Thyroid gland (tissue), 4 donors: ENCODE data around the gene PRPF39. TPM values are rescaled to one million over a fixed set of nuclear protein-coding genes. Genes with fewer than 3 reads are reported as not detected.
A peak's percentile ranks its signal among the peaks of the same experiment; 100 is the strongest.

Experiments used
- DNase-seq, 2 donors: peaks; one replicate each; pipeline ENCODE4 v3.0.0-alpha.2; 2019
- H3K27ac ChIP-seq, 3 donors: fragments of 200-600 bp; sonication (generic); 1 replicate in 2 of 3; 2 replicates in 1 of 3; pipeline ENCODE4 v1.5.1; 2016 to 2019; ENCODE audit warnings: mild to moderate bottlenecking in 1 of 3, moderate library complexity in 1 of 3
- H3K27me3 ChIP-seq: fragments of 200-600 bp; sonication (generic); one replicate; pipeline ENCODE4 v1.5.1; 2019
- H3K36me3 ChIP-seq, 2 donors: fragments of 200-600 bp; sonication (generic); one replicate each; pipeline ENCODE4 v1.5.1; 2016 to 2019
- H3K4me1 ChIP-seq, 2 donors: fragments of 200-600 bp; sonication (generic); one replicate each; pipeline ENCODE4 v1.5.1; 2017 to 2019
- H3K4me3 ChIP-seq, 3 donors: fragments of 200-600 bp; sonication (generic); replicated peaks in 1 of 3; 1 replicate in 2 of 3; 2 replicates in 1 of 3; pipeline ENCODE4 v1.5.1; 2016; ENCODE audit warnings: mild to moderate bottlenecking in 1 of 3
- H3K9me3 ChIP-seq: fragments of 200-600 bp; sonication (generic); one replicate; pipeline ENCODE4 v1.5.1; 2017
- CTCF ChIP-seq, 6 experiments: fragments of 200-600 bp in 3 of 6; fragments of 450-650 bp in 3 of 6; sonication (generic) in 3 of 6; IDR thresholded peaks; one replicate each; pipeline ENCODE4 v1.5.1; 2016 to 2019; ENCODE audit warnings: antibody characterized with exemption in 6 of 6, mild to moderate bottlenecking in 2 of 6, inconsistent platforms in 1 of 6, moderate library complexity in 1 of 6
- POLR2A ChIP-seq, 2 donors: fragments of 450-650 bp; IDR thresholded peaks; one replicate each; pipeline ENCODE4 v1.6.1; 2017; ENCODE audit warnings: antibody characterized with exemption in 2 of 2, mild to moderate bottlenecking in 2 of 2, moderate library complexity in 1 of 2
- WGBS, 2 donors: methylation state at CpG; one replicate each; pipeline ENCODE4 v1.1.5; 2017; 5-methylcytosine and 5-hydroxymethylcytosine counted together
- intact Hi-C: fragments of 100-400 bp; cut with DNase I; formaldehyde crosslinking; loops from one replicate; pipeline ENCODE4 v1.15.1; 2023
- total RNA-seq, 4 donors: library from RNA; depleted of rRNA; stranded (reverse); fragments of >200 nt; gene quantifications; one replicate each; pipeline ENCODE4 v1.2.3, GENCODE V29; 2016

Gene PRPF39
- total RNA-seq, 4 donors from 2014 or later: 33.2 to 47.0 (median 37.6) TPM

- Histone ChIP-seq H3K4me3 (no peak overlapping the region), H3K27me3 (no peaks in the 10 kb centered on the region), H3K4me1 (no peaks in the 10 kb centered on the region), H3K27ac (no peak overlapping the region), H3K36me3 (peaks cover 12% of the 10 kb centered on the region in 2 donors), H3K9me3 (no peaks in the 10 kb centered on the region)
- no peak for TF ChIP-seq CTCF (IDR thresholded peaks at IDR 0.05)
- no peak for TF ChIP-seq POLR2A (IDR thresholded peaks at IDR 0.05)
- no peak for DNase-seq
- WGBS, 2 donors: 94 to 100% methylated on average over 2 of the region's 2 CpGs
- intact Hi-C loops: no loop called here
Observed at GRCh38 chr14:45039390-45039789, 44.5 kb upstream of the PRPF39 start.

GRCh38 chr14:45041641-45042040 lies 42.3 kb upstream of the PRPF39 start:
- Histone ChIP-seq H3K4me1 (no peaks in the 10 kb centered on the region), H3K36me3 (peaks cover 9 to 12% of the 10 kb centered on the region in 2 donors)

GRCh38 chr14:45044638-45045037 lies 39.3 kb upstream of the PRPF39 start:
- no peaks in the 10 kb centered on the region for H3K27me3 ChIP-seq
- intact Hi-C loops: no loop called here
- no peaks in the 10 kb centered on the region for H3K9me3 ChIP-seq
- no peak overlapping the region for H3K27ac ChIP-seq
- H3K4me3 ChIP-seq: no peak overlapping the region
- WGBS, 2 donors: 95 to 96% methylated on average over 5 of the region's 5 CpGs
- no peaks in the 10 kb centered on the region for H3K4me1 ChIP-seq
- DNase-seq: no peak
- peaks cover 0 to 6% of the 10 kb centered on the region in 2 donors for H3K36me3 ChIP-seq
- TF ChIP-seq POLR2A (IDR thresholded peaks at IDR 0.05) (no peak), CTCF (IDR thresholded peaks at IDR 0.05) (no peak)

More at GRCh38 chr14:45041641-45042040, 42.3 kb upstream of the PRPF39 start:
- Histone ChIP-seq H3K27ac (no peak overlapping the region), H3K9me3 (no peaks in the 10 kb centered on the region), H3K4me3 (no peak overlapping the region), H3K27me3 (no peaks in the 10 kb centered on the region)
- TF ChIP-seq POLR2A (IDR thresholded peaks at IDR 0.05): no peak
- TF ChIP-seq CTCF (IDR thresholded peaks at IDR 0.05): no peak
- peak; percentile 70 to 77 for DNase-seq
- 56 to 72% methylated on average over 5 of the region's 5 CpGs for WGBS, 2 donors
- intact Hi-C loops: no loop called here

GRCh38 chr14:45048385-45048784 lies 35.5 kb upstream of the PRPF39 start:
- no peak overlapping the region for H3K27ac ChIP-seq
- 96 to 100% methylated on average over 2 of the region's 2 CpGs for WGBS, 2 donors
- H3K27me3 ChIP-seq: no peaks in the 10 kb centered on the region
- peaks cover 0 to 17% of the 10 kb centered on the region in 2 donors for H3K36me3 ChIP-seq
- no peaks in the 10 kb centered on the region for H3K4me1 ChIP-seq
- H3K9me3 ChIP-seq: no peaks in the 10 kb centered on the region
- no peak for DNase-seq
- intact Hi-C loops: no loop called here
- TF ChIP-seq CTCF (IDR thresholded peaks at IDR 0.05): no peak
- no peak for TF ChIP-seq POLR2A (IDR thresholded peaks at IDR 0.05)
- H3K4me3 ChIP-seq: no peak overlapping the region

- no peak overlapping the region for H3K4me3 ChIP-seq
- H3K36me3 ChIP-seq: peaks cover 0 to 25% of the 10 kb centered on the region in 2 donors
- H3K9me3 ChIP-seq: no peaks in the 10 kb centered on the region
- no peaks in the 10 kb centered on the region for H3K27me3 ChIP-seq
- H3K4me1 ChIP-seq: no peaks in the 10 kb centered on the region
- H3K27ac ChIP-seq: no peak overlapping the region
- intact Hi-C loops: no loop called here
- TF ChIP-seq CTCF (IDR thresholded peaks at IDR 0.05) (no peak), POLR2A (IDR thresholded peaks at IDR 0.05) (no peak)
- DNase-seq: no peak
Observed at GRCh38 chr14:45051180-45051579, 32.7 kb upstream of the PRPF39 start.
